Dedifferentiated amniotic fluid mesenchymal stem cell (primary cell): ENCODE results near the gene VSTM2L.

ENCODE experiments used
- DNase-seq: peaks from one replicate; pipeline ENCODE4 v3.0.0-alpha.2; 2016; ENCODE audit errors: extremely low spot score

VSTM2L gene

DNA sequence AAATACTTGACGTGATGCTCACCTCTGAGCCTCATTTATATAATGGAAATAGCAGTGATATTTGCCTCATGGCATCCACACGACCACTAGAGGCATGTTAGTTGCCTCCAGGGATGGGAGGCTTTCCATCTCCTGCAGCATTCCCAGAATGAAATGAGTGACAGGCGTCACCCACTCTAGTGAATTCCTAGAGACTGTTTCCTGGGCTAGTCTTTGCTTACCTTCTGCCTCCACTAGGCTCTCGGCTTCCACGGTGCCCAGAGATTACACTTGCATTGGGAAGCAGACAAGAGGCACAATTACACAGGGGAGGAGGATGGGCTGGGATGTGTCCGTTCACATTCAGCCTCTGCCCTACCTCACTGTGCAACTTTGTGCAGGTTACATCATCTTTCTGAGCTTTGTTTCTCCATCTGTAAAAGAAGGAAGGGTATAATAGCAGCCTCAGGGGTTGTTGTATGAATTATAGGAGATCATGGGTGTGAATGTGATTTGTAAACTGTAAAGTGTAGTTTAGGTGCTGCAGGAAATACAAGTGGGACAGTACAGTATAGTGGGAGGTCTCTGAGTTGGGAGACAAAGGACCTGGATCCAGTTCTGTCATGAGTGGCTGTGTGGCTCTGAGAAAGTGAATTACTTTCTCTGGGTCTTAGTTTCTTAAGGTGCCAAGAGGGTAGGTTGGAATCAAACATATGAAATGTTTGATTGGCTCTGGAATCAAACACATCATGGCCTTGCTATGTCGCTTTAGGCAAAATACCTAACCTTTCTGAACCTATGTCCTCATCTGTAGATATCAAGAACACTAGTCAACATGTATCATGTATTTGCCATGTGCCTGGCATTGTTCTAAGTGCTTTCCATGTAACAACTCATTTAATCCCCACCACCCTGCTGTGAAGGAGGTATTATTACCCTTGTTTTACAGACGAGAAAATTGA lies 3.6 kb upstream of the VSTM2L start:
- DNase-seq, result no peak

DNA sequence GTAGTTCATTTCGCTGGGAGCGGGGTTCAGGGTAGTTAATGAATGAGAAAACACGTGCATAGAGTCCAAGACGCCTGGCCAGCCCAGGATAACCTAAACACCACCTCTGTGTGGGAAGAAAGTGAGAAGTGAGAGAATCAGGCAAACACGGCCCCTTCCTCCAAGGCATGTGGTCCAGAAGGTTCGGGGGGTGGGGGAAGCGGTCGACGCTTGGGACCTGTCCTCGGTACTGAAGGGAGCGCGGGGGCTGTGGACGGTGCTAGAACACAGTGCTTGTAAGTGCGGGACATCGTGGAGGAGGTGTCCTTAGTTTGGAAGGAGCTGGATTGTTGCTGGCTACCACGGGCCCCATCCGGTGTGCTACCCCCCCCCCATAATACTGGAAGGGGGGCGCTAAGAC lies 1.7 kb upstream of the VSTM2L start:
- no peak for DNase-seq

DNA sequence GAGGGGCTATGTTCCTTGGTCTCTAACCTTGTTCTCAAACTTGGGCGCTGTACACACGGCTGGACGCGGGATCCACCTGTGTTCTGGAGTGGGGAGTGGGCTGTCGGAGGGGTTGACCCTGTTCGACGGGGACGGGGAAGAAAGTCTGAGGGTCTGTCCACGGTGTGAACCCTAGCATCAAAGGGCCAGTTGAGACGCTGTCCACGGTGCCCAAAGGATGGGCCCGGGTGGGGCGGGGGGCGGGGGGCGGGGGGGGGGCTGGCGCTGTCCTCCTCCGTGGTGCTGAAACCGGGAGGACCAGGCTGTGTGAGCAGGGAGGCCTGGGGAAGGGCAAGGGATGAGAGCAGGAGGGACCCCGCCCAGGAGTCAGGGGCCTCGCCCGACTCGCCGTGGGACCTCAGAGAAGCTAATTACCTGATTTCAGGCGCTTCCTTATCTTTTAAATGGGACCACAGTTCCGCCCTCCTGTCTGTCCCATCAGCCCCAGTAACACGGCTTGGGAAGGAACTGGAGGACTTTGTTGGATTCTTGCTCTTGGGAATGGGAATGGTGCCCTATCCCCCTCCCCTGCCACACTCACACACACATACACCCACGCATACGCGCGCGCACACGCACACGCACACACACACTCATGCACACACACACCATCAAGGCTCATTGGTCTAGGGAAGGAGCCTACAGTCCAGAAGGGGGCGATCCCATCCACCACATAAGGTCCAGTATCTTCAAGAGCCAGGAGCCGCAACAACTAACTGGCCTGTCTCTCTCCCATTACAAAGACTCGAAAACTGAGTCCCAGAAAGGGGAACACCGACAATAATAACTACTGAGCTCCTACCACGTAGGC lies 1.0 kb upstream of the VSTM2L start:
- DNase-seq, result peak; percentile 25

DNA sequence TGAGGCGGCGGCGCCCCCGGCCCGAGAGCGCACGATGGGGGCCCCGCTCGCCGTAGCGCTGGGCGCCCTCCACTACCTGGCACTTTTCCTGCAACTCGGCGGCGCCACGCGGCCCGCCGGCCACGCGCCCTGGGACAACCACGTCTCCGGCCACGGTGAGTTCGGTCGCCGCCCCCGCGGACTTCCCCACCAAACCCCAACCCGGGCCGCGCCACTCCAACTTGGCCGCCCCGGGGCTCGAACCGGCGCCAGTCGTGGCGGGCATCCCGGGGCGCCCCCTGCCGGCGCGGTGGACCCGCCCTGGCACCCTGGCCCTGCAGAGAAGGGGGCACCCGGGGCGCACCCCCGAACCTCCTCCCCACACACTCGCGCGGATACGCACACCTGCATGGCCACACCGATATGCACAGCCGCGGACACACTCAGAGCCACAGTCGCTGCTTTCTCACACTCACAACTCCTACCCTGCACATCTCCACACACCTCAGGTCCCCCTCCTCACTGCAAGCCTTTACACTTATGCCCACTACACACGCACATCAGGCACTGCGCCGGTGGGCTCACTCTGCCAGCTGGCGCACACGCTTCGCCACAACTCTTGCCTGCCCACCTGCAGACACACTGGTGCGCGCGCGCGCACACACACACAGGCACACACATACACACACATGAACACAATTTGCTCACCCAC lies 535 bp downstream of the VSTM2L start:
- no peak for DNase-seq

DNA sequence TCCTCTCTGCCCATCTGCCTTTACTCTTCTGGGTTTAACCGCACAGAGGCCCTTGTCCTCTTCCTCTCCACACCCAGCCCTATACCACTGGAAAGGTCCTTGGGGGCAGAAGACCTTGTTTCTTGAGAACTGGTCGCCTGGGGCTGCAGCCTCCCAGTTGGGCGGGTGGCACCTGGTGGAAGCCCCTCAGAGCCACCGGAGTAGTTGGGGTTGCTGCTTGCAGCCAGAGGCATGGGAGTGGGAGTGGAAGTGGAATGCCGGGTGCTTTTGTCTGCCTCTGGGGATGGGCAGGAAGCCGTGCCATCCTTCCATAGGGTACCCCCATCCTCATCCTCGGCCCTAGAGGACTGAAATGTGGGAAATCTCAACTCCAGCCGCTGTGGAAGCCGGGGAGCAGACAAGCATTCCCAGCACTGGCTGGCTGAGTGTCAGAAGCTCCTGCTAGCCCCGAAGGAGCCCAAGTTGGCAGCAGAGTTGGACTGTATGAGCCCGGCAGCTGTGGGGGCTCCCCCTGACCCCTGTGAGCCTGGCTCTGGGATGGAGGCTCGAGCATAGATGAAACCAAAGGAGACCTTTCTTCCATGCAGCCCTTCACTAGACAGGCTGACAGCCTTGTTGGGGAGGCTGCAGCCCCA lies 1.2 kb downstream of the VSTM2L start:
- no peak for DNase-seq

DNA sequence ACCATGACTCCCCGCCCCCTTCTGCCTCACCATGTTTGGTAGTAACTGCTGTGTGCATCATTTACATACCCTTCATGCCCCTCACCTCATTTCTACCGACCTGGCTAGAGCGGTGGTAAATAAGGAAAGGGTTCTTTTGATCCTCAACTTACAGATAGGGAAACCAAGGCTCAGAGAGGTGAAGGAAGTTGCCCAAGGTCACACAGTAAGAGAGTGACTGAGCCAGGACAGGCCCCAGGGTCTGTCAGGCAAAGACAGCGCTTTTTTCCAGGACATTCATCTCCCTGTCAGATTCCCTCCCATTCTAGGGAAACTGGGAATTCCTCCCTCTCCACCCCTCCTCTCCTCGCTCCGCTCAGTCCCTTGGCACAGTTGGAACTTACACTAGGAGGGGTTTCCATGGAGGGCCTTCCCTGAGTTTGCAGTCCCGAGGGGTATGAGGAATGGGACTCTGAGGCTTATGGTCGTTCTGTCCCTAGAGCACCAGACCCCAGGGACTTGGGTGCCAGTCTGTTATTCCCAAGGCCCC lies 2.0 kb downstream of the VSTM2L start:
- DNase-seq, result no peak

DNA sequence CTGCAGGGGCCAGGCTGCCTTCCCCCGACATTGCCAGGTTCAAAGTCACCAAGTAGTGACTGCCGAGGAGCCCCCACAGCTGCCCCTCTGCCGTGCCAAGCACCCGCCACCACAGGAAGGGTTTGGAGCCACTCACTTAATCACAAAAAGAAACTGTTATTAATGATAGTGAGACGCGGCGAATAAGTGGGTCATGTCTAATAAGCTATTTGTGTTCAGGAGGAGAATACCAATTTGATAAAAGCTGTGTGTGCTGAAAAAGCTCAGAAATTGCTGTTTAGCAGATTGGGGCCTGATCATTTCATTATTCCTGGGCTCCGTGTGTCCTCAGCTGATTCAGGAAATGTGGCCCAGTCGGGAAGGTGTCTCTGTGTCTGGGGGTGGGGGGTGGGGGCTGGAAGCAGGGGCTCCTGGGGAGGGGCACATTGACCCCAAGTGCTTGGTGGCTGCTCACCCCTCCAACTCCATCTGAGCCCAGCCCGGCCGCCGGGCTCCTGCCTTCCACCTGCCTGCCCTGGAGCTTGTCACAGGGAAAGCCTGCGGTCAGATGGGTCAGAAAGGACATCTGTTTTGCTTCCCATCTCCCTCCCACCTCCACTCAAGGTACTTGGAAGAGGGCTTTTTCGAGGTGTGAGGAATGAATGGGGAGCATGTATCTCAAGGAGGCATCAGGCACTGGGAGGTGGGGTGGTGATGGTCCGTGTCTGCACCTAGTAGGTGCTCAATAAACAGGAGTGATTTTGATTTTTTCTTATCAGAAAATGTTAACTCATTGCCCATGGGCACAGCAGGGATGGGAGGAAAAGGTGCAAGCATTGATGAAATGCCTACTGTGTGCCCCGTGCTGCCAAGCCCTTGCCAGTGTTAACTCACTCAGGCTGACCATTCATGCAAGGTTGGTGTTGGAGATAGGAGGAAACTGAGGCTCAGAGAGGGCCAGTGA lies 3.0 kb downstream of the VSTM2L start:
- no peak for DNase-seq

DNA sequence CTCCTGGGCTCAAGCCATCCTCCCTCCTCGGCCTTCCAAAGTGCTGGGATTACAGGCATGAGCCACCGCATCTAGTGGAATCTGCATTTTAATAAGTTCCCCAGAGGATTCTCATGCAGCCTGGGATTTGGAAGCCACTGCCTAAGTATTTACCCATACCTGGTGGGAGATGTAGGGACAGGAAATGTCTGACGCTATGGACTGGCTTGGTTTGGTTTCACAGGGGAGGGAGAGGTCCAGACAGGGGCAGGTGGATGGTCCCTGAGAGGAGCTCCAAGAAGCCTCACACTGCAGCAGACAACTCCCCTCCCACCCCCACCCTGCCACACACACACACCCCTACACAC lies 4.4 kb downstream of the VSTM2L start:
- DNase-seq, result no peak

DNA sequence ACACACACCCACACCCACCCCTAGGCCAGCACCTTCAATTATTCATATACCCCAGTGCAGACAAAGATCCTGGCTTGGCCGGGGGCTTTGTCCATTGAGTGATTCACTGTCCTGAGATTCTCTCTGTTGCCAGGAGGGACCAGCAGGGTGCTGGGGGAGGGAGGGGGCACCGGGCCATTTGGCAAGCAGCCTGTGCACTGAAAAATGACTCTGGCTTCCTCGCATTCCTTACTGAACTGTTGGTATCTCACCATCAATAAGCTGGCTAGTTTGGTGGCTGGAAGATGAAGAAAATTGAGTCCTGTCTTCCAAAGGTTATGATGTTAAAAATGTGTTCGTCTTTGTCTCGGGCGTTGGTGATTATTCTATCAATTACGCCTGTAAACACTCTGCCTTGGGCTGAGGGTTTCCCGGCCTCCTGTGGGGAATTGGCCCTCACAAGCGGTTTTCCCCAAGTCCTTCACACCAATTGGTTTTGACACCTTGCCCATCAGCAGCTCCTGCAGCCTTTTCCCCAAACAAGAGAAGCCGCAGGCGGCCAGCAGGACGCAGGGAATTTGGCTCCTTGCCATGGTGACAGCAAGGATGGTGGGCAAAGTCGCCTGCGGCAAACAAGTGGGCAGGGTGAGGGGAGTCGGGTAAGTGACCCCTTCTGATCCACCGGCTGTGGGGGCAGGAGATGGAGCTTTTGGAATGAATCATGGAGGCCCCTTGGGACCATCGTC lies 4.9 kb downstream of the VSTM2L start:
- DNase-seq, result peak; percentile 47

DNA sequence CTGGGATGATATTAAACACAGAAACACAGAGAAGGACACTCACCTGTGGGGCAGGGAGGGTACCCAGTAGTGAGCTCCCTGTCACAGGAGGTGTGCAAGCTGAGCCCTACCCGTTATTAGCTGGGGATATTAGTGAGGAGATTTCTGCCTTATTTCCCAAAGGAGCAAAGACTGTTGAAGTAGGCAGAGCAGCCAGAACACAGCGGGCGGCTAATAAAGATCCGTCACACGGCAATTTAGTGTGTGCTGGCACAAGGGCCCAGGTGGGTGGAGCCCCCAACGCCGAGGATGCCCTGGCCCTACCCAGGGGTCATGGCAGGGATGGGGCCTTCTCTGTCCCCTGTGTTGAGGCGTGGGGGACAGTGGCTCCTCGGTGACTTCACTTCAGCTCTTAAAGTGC lies 8.3 kb downstream of the VSTM2L start:
- DNase-seq, result no peak

DNA sequence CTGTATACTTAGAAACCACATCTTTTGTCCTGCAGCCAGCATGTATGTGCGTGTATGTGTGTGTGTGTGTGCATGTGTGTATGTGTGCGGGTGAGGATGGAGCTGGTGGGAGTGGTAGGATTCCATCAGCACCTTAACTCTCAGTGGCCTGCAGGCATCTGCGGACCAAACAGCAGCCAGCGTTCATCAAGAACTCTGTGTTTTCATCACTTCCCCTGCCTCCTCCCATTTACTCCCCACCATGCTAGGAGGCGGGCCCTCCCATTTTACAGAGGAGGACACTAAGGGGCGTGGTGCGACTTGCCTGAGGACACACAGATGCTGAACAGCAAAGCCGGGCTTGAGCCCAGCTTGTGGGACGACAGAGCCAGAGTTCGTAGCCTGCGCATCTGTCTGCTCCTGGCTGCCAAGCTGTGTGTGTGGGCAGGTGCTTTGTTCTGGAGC lies 8.9 kb downstream of the VSTM2L start:
- peak; percentile 16 for DNase-seq

DNA sequence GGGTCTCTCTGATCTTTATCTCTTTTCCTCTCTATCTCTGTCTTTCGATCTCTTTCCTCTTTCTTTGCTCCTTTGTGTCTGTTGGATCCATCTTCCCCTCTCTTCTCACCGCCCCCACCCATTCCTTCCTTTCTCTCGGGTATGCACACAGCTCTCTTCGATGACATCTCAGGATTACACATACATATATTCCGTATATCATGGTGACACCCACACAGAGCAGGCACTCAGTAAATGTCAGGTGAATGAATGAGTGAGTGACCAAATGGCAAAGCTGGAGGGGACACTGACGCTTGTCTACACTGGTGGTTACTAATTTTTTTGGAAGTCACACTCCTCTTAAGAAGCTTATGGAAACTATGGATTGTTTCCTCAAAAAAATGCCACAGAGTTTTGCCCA lies 9.9 kb downstream of the VSTM2L start:
- DNase-seq, result no peak

DNA sequence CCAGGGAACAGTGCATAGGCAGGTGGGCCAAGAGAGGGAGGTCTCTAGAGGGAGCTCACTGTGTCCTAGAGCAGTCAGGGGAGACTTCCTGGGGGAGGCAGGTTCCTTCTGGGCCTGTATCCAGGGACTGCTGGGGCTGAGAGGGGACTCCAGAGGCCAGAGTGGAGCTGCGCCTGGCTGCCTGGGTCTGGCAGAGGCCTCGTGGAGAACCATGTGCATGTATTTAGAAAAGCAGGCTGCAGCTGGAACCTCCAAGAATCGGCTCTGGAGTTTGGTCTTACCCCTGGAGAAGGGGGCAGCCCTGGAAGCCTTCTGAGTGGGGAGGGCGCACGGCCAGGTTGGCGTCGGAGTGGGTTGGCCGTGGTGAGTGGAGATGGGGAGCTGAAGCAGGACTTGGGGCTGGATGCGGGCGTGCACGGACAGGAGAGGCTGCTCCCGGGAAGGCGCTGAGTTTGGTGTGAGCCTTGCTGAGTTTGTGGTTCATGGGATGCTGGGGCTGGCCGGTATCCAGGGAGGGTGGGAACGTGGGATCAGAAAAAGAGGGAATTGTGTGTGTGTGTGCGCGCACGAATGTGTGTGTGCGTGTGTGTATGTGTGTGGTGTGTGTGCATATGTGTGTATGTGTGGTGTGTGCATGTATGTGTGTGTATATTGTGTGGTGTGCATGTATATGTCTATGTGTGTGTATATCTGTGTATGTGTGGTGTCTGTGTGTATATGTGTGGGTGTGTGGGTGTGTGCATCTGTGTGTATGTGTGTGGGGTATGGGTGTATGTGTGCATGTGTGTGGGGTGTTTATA lies 10.8 kb downstream of the VSTM2L start:
- DNase-seq, result no peak

DNA sequence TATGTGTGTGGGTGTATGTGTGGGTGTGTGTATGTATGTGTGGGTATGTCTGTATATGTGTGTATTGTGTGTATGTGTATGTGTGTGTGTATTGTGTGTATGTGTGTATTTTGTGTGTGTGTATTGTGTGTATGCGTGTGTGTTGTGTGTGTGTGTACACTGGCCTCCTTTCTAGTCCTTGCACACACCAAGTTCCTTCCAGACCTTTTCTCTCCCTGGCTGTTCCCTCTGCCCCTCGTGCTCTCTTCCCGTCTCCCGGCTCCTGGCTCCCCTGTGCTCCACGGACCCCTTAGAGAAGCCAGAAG lies 11.4 kb downstream of the VSTM2L start:
- DNase-seq, result no peak

DNA sequence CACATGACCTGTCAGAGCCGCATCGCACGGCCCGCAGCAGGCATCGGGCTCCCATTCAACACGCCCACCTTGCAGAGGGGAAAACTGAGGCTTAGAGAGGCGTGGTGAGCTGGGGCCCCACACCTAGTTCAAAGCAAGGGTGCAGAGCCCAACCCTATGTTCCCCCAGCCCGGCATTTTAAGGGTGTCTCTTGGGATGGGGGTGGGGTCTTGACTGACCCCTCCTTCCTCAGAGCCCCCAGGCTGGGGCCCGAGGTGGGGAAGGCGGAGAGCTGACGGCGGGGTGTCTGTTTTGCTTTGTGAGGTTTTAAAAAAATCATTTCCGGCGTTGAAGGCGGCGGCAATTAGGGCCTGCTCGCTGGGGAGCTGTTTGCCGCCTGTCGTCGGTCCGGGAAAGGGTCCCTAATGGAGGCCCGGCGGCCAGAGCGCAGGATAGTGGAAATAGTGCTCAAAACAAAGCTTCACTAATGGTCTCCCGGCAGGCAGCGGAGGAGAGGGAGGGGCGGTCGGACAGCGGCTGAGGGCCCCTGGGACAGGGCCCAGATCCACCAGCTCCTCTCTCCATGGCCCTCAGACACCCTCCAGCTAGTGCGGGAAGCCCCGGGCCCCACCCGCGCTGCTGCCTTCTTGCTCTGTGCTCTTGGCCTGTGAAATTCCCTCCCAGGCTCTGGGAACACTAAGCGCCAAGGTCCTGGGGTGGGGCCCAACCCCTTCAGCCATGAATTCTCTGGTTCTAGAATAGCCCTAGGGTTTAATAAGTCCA lies 11.9 kb downstream of the VSTM2L start:
- DNase-seq, result no peak

DNA sequence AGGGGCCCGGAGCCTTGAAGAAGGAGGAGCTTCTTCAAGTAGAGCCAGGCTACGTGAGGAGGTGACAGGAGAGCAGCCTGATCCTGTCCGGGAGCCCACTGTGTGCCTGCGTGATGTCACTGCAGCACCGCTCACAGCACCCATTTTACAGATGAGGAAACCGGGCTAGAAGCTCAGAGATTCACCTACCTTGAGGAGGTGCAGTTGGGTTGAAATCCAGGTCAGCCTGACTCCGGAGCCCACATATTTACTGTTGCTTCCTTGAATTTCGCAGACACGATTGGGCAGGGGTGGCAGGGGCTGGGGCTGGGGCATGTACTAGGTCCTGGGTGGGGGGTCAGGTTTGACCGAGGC lies 12.5 kb downstream of the VSTM2L start:
- no peak for DNase-seq

DNA sequence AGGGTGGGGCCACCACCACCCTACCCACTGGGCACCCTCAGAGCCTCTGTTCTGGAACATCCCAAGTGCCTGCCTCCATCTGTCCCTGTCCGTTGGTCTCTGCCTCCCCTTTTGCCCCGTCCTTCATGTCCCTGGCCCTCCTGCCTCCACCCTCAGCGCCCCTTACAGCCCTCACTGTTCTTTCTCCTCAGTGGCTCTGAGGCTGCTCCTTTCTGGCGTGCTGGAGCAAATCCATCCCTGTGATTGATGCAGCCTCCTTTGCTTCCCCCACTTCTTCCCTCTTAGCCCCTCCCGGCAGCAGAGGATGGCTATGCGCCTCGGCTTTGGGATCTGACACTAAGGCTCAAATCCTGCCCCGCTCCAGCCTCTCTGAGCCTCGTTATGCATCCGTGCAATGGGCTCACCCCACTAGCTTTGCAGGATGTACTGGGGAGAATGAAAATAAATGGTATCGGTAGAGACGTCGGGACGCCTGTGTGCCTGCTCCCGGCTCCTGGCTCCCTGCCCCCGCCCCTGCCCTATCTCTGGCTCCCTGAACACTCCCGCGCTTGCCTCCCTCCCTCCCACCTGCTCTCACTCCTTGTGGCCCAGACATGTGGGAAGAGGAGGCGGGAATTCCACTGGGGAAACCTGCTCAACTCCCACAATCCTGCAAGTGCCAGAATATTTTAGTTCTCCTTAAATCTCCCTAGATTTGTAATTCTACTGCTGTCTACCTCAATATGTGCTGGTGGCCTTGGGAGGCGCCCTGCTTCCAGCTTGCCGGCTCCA lies 13.1 kb downstream of the VSTM2L start:
- DNase-seq, result no peak

DNA sequence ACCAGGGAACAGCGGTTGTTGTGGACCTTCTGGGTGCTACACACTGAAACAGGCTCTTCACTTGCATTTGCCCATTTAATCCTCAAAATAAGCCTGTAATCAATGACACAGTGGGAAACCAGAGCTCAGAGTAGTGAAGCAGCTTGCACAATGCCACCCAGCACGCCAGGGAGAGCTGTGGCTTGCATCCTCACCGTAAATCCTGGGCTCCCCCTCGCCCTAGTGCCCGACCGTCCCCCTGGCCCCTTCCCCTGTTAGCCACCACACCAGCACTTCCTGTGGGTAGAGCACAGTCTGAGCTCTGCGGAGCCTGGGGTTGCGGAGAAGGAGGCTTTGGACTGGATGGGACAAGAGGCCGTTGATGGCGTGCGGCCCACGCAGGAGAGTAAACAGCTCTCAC lies 14.5 kb downstream of the VSTM2L start:
- no peak for DNase-seq
